ENCODE measurements around the gene QARS1. TPM values are rescaled to one million over a fixed set of nuclear protein-coding genes. Genes with fewer than 3 reads are reported as not detected.

QARS1 gene
- total and polyA plus RNA-seq, 2 of the 8 experiments (the other 6 are each of a cell fraction or from before 2014, with no cell fraction given), result 353 to 581 TPM

DNA sequence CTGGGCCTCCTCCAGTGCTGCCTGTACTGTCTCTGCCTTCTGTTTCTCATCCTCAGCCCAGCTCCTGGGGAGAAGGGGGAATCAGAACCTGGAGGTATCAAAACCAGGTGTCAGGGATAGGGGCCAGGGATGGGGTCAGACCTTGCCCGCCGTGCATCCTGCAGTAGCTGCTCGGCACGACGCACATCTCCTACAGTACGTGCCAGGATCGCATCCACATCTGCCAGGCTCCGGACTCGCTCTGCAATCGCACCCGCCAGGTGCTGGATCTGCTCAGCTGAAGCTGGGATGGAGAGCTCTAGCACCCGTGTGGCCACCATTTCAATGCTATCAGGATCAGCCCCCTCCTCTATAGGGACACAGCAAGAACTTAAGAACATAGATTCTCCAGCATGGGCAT, 17.5 kb upstream of the QARS1 start (continued):
- TF ChIP-seq YY1 (IDR thresholded peaks at IDR 0.05; ENCODE audit: low read depth, low read length) (no peak), TAF1 (IDR thresholded peaks at IDR 0.05; ENCODE audit: low read depth, low read length) (no peak)

Measured in H1 (cell line).